IMR-90 (cell line): Measurements from ENCODE around the gene NR2C2. TPM values are rescaled to one million over a fixed set of nuclear protein-coding genes. Genes with fewer than 3 reads are reported as not detected.

ENCODE experiments used
- ATAC-seq: fragments of 200-7000 bp; cut with Tn5 transposase; 2 replicates; pipeline ENCODE4 v1.9.1; 2020; ENCODE audit warnings: low read depth, mild to moderate bottlenecking, moderate library complexity
- BruUV-seq: library from RNA; stranded (reverse); fragments of 400-500 nt; replicated peaks from 2 replicates; lab custom pipeline; 2021; lab: Mats Ljungman, UMichigan
- CTCF ChIA-PET: fragments of 300-600 bp; formaldehyde crosslinking; extraction: SDS; loops from one replicate; lab custom pipeline; 2021; ENCODE audit warnings: antibody characterized with exemption; lab: Yijun Ruan, JAX
- POLR2A ChIA-PET: fragments of 300-600 bp; sonication (Branson Sonifier 250); formaldehyde crosslinking; loops from one replicate; lab custom pipeline; 2022; ENCODE audit warnings: antibody characterized with exemption; ENCODE audit not compliant: unreplicated experiment; lab: Charles Lee
- DNase-seq: peaks from one replicate; pipeline ENCODE4 v3.0.0; 2013
- H2AFZ ChIP-seq: replicated peaks from 2 replicates; pipeline ENCODE3; 2013; ENCODE audit warnings: low read length, mild to moderate bottlenecking; ENCODE audit not compliant: poor library complexity
- H2AK5ac ChIP-seq: 2 replicates; pipeline ENCODE4 v1.6.1; 2013; ENCODE audit warnings: low read depth, low read length, inconsistent platforms
- H2AK9ac ChIP-seq: replicated peaks from 2 replicates; pipeline ENCODE3; 2013; ENCODE audit warnings: mild to moderate bottlenecking, low read depth, low read length, moderate library complexity; ENCODE audit not compliant: poor library complexity
- H2BK120ac ChIP-seq: 2 replicates; pipeline ENCODE4 v1.6.1; 2013; ENCODE audit warnings: low read depth, low read length, inconsistent platforms
- H2BK15ac ChIP-seq: 3 replicates; pipeline ENCODE4 v1.6.1; 2013; ENCODE audit warnings: low read depth, low read length, inconsistent platforms
- H2BK20ac ChIP-seq: 2 replicates; pipeline ENCODE4 v1.6.1; 2013; ENCODE audit warnings: low read depth, mild to moderate bottlenecking, inconsistent platforms, low read length, moderate library complexity
- H2BK5ac ChIP-seq: 2 replicates; pipeline ENCODE4 v1.6.1; 2013; ENCODE audit warnings: mild to moderate bottlenecking, low read depth, low read length, inconsistent platforms; ENCODE audit not compliant: poor library complexity, severe bottlenecking
- H3K14ac ChIP-seq: replicated peaks from 2 replicates; pipeline ENCODE4 v1.6.1; 2013; ENCODE audit warnings: low read depth, low read length, inconsistent platforms
- H3K18ac ChIP-seq: 2 replicates; pipeline ENCODE4 v1.6.1; 2013; ENCODE audit warnings: low read depth, low read length, control low read depth
- H3K23ac ChIP-seq: 2 replicates; pipeline ENCODE4 v1.6.1; 2013; ENCODE audit warnings: low read depth, low read length, inconsistent platforms
- H3K27ac ChIP-seq: 2 replicates; pipeline ENCODE4 v1.5.1; 2013; ENCODE audit warnings: mild to moderate bottlenecking, control low read depth, low read length; ENCODE audit not compliant: insufficient read depth
- H3K27me3 ChIP-seq: 2 replicates; pipeline ENCODE4 v1.6.1; 2013; ENCODE audit warnings: low read length; ENCODE audit not compliant: control insufficient read depth, insufficient read depth
- H3K36me3 ChIP-seq: 2 replicates; pipeline ENCODE4 v1.6.1; 2013; ENCODE audit warnings: low read length, mixed read lengths; ENCODE audit not compliant: control insufficient read depth, insufficient read depth
- H3K4ac ChIP-seq: 2 replicates; pipeline ENCODE4 v1.6.1; 2013; ENCODE audit warnings: low read depth, low read length, inconsistent platforms
- H3K4me1 ChIP-seq: 2 replicates; pipeline ENCODE4 v1.6.1; 2013; ENCODE audit warnings: low read length, mixed read lengths; ENCODE audit not compliant: control insufficient read depth, insufficient read depth
- H3K4me2 ChIP-seq: 2 replicates; pipeline ENCODE4 v1.6.1; 2013; ENCODE audit warnings: low read depth, mild to moderate bottlenecking, control low read depth, low read length, moderate library complexity
- H3K4me3 ChIP-seq: 2 replicates; pipeline ENCODE4 v1.5.1; 2013; ENCODE audit warnings: low read depth, mild to moderate bottlenecking, control low read depth, low read length, moderate library complexity; ENCODE audit not compliant: insufficient read depth
- H3K56ac ChIP-seq: 2 replicates; pipeline ENCODE4 v1.6.1; 2013; ENCODE audit warnings: low read length, inconsistent platforms; ENCODE audit not compliant: insufficient read depth; ENCODE audit errors: extremely low read depth
- H3K79me1 ChIP-seq, 2 experiments: 2 replicates each; pipeline ENCODE4 v1.6.1; 2013; ENCODE audit warnings: low read length in 2 of 2, inconsistent platforms in 1 of 2, low read depth in 1 of 2
- H3K9ac ChIP-seq: 2 replicates; pipeline ENCODE4 v1.6.1; 2013; ENCODE audit warnings: low read depth, low read length, control low read depth
- H3K9me1 ChIP-seq: 2 replicates; pipeline ENCODE4 v1.6.1; 2013; ENCODE audit warnings: low read length, inconsistent platforms; ENCODE audit not compliant: insufficient read depth
- H3K9me3 ChIP-seq: 2 replicates; pipeline ENCODE4 v1.6.1; 2013; ENCODE audit warnings: low read length; ENCODE audit not compliant: control insufficient read depth, insufficient read depth
- H4K20me1 ChIP-seq: 2 replicates; pipeline ENCODE4 v1.6.1; 2013; ENCODE audit warnings: low read length, inconsistent platforms; ENCODE audit not compliant: insufficient read depth
- H4K5ac ChIP-seq: 2 replicates; pipeline ENCODE4 v1.6.1; 2013; ENCODE audit warnings: mild to moderate bottlenecking, low read depth, low read length, control low read depth
- H4K8ac ChIP-seq, 2 experiments: 2 replicates each; pipeline ENCODE4 v1.6.1; 2013; ENCODE audit warnings: low read depth in 2 of 2, low read length in 2 of 2, control low read depth in 1 of 2, inconsistent platforms in 1 of 2
- H4K91ac ChIP-seq: 2 replicates; pipeline ENCODE4 v1.6.1; 2013; ENCODE audit warnings: low read depth, low read length, inconsistent platforms; ENCODE audit not compliant: insufficient read depth
- MXI1 ChIP-seq: IDR thresholded peaks from 2 replicates; pipeline ENCODE4 v1.6.1; 2012; ENCODE audit warnings: low read depth, mild to moderate bottlenecking, low read length, moderate library complexity, borderline replicate concordance
- WGBS, 2 experiments: methylation state at CpG; one replicate each; pipeline versions ENCODE4 v1.1.5 to v1.1.7; 2013; ENCODE audit warnings: missing lambda C conversion rate in 2 of 2; ENCODE audit not compliant: insufficient read length in 1 of 2; ENCODE audit errors: extremely low coverage in 2 of 2; 5-methylcytosine and 5-hydroxymethylcytosine counted together
- dilution Hi-C: fragments of 300-500 bp; cut with HindIII; formaldehyde crosslinking; loops from one replicate; pipeline ENCODE4 v1.14.3; 2018; ENCODE audit warnings: low sequenced_read_pairs; ENCODE audit not compliant: unreplicated experiment
- in situ Hi-C: fragments of 300-500 bp; cut with MboI; formaldehyde crosslinking; loops from 3 replicates; pipeline ENCODE4 v1.14.3; 2019; ENCODE audit warnings: low sequenced_read_pairs, inconsistent platforms, mixed read lengths
- intact Hi-C: fragments of 100-400 bp; cut with micrococcal nuclease; formaldehyde crosslinking; loops from 2 replicates; pipeline ENCODE4 v1.10.0; 2022
- polyA plus RNA-seq, 3 experiments: library from polyadenylated mRNA; depleted of rRNA; stranded (reverse); fragments of >200 nt; gene quantifications; 2 replicates each; pipeline ENCODE4 v1.2.3, GENCODE V29; 2012; ENCODE audit warnings: low replicate concordance in 1 of 3
- total RNA-seq: library from RNA; depleted of rRNA; stranded (reverse); fragments of >200 nt; gene quantifications from 2 replicates; pipeline ENCODE4 v1.2.3, GENCODE V29; 2012

The NR2C2 gene
- total and polyA plus RNA-seq, 2 of the 4 experiments (the other 2 are of a cell fraction): 10.4 to 13.8 TPM

DNA sequence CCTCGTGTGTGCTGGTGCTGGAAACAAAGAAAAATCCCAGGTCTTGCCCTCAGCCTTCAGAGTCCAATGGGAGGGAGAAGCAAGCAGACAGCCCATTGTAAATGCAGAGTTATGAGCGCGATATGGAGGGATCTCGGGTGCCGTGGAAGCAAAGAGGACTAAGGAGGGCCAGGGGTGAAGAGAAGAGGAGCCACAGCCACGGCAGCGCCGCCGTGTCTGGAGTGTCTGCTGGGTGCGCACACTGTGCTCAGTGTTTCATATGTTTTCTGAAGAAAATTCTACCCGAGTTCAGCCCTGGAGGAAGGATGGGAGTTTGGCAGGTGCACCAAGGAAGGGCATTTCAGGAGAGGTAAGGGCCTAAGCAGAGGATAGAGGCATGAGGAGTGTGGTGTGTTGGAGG is 35.7 kb upstream of the NR2C2 start:
- TF ChIP-seq MXI1: no peak
- Histone ChIP-seq H3K9ac (no peak overlapping the region), H3K56ac (no peak overlapping the region), H3K27ac (no peak overlapping the region), H2AK9ac (no peak overlapping the region), H4K91ac (no peak overlapping the region), H3K23ac (no peak overlapping the region), H2BK5ac (no peak overlapping the region), H3K18ac (no peak overlapping the region), H4K20me1 (no peaks in the 10 kb centered on the region), H3K36me3 (no peaks in the 10 kb centered on the region), H2BK20ac (no peak overlapping the region), H3K4ac (no peak overlapping the region), H3K14ac (no peak overlapping the region), H2BK120ac (no peak overlapping the region), H3K4me2 (no peak overlapping the region), H2BK15ac (no peak overlapping the region), H4K5ac (no peak overlapping the region), H3K27me3 (peaks cover 22% of the 10 kb centered on the region), H3K9me1 (no peaks in the 10 kb centered on the region), H3K4me3 (no peak overlapping the region), H3K79me1 (no peaks in the 10 kb centered on the region), H2AK5ac (no peak overlapping the region), H4K8ac (no peak overlapping the region), H2AFZ (no peak overlapping the region), H3K9me3 (no peaks in the 10 kb centered on the region), H3K4me1 (no peaks in the 10 kb centered on the region)
- ATAC-seq (no peak), DNase-seq (no peak)
- ChIA-PET CTCF (no interaction called here), POLR2A (no interaction called here)
- WGBS, 2 experiments: 100% methylated on average over 4 of the region's 11 CpGs; no CpG with 5 or more reads in 1 of the 2 experiments
- in situ Hi-C loops: no loop called here
- BruUV-seq: no TSS peak
- dilution Hi-C loops: no loop called here
- intact Hi-C loops: no loop called here
